Measurements from ENCODE around the gene ICE1.
"Not testable (repeated sequence)": the region's sequence is repeated elsewhere in the genome, so short reads cannot be mapped to it uniquely, and the experiment has no call there.

GRCh38 chr5:5392504-5392903, 30.0 kb upstream of the ICE1 start:
- TF ChIP-seq CTCF (IDR thresholded peaks at IDR 0.05); POLR2AphosphoS5 (IDR thresholded peaks at IDR 0.05; ENCODE audit: low read depth, low read length); SIN3A (IDR thresholded peaks at IDR 0.05; ENCODE audit: borderline replicate concordance, insufficient read depth, low read depth, low read length); REST (IDR thresholded peaks at IDR 0.05; ENCODE audit: insufficient read depth in 1 of 2, low read depth in 2 of 2, low read length in 1 of 2): not testable (repeated sequence)
